ENCODE data around the gene LRMDA. TPM values are rescaled to one million over a fixed set of nuclear protein-coding genes. Genes with fewer than 3 reads are reported as not detected.

Gene LRMDA
- total RNA-seq, 1 donor from 2014 or later = 7.3 TPM

- H3K4me1 ChIP-seq (ENCODE audit: control insufficient read depth in 3 of 3, insufficient read depth in 3 of 3, low read length in 3 of 3) = no peaks in the 10 kb centered on the region
- peaks cover 0 to 7% (median 5%) of the 10 kb centered on the region in 3 donors for H3K9me3 ChIP-seq (ENCODE audit: control insufficient read depth in 3 of 3, low read length in 3 of 3)
- H3K4me3 ChIP-seq (ENCODE audit: low read length in 3 of 3) = no peak overlapping the region
- H3K36me3 ChIP-seq (ENCODE audit: control insufficient read depth in 3 of 3, insufficient read depth in 3 of 3, low read length in 3 of 3) = no peaks in the 10 kb centered on the region
- no peaks in the 10 kb centered on the region for H3K27me3 ChIP-seq (ENCODE audit: control insufficient read depth in 3 of 3, insufficient read depth in 3 of 3, low read length in 3 of 3)
- H3K27ac ChIP-seq (ENCODE audit: low read depth, low read length) = no peak overlapping the region
- no peak overlapping the region for H3K9ac ChIP-seq (ENCODE audit: low read depth in 1 of 3, low read length in 3 of 3)
Observed at GRCh38 chr10:75441682-75442081, 10.3 kb downstream of the LRMDA start.

GRCh38 chr10:75443362-75443761 lies 11.9 kb downstream of the LRMDA start:
- Histone ChIP-seq H3K36me3 (ENCODE audit: control insufficient read depth in 3 of 3, insufficient read depth in 3 of 3, low read length in 3 of 3) (no peaks in the 10 kb centered on the region), H3K9me3 (ENCODE audit: control insufficient read depth in 3 of 3, low read length in 3 of 3) (peaks cover 0 to 7% (median 5%) of the 10 kb centered on the region in 3 donors), H3K27me3 (ENCODE audit: control insufficient read depth in 3 of 3, insufficient read depth in 3 of 3, low read length in 3 of 3) (peaks cover 0 to 6% (median 0%) of the 10 kb centered on the region in 3 donors)

GRCh38 chr10:75444781-75445386 lies 13.5 kb downstream of the LRMDA start:
- Histone ChIP-seq H3K9ac (ENCODE audit: low read depth in 1 of 3, low read length in 3 of 3) (no peak overlapping the region), H3K36me3 (ENCODE audit: control insufficient read depth in 3 of 3, insufficient read depth in 3 of 3, low read length in 3 of 3) (no peaks in the 10 kb centered on the region), H3K27me3 (ENCODE audit: control insufficient read depth in 3 of 3, insufficient read depth in 3 of 3, low read length in 3 of 3) (peaks cover 0 to 6% (median 2%) of the 10 kb centered on the region in 3 donors), H3K27ac (ENCODE audit: low read depth, low read length) (no peak overlapping the region), H3K9me3 (ENCODE audit: control insufficient read depth in 3 of 3, low read length in 3 of 3) (peaks cover 0 to 7% (median 5%) of the 10 kb centered on the region in 3 donors), H3K4me1 (ENCODE audit: control insufficient read depth in 3 of 3, insufficient read depth in 3 of 3, low read length in 3 of 3) (peaks cover 0 to 3% (median 0%) of the 10 kb centered on the region in 3 donors), H3K4me3 (ENCODE audit: low read length in 3 of 3) (no peak overlapping the region)

More at GRCh38 chr10:75443362-75443761, 11.9 kb downstream of the LRMDA start:
- no peaks in the 10 kb centered on the region for H3K4me1 ChIP-seq (ENCODE audit: control insufficient read depth in 3 of 3, insufficient read depth in 3 of 3, low read length in 3 of 3)
- H3K9ac ChIP-seq (ENCODE audit: low read depth in 1 of 3, low read length in 3 of 3) = no peak overlapping the region
- no peak overlapping the region for H3K4me3 ChIP-seq (ENCODE audit: low read length in 3 of 3)
- H3K27ac ChIP-seq (ENCODE audit: low read depth, low read length) = no peak overlapping the region

DNA sequence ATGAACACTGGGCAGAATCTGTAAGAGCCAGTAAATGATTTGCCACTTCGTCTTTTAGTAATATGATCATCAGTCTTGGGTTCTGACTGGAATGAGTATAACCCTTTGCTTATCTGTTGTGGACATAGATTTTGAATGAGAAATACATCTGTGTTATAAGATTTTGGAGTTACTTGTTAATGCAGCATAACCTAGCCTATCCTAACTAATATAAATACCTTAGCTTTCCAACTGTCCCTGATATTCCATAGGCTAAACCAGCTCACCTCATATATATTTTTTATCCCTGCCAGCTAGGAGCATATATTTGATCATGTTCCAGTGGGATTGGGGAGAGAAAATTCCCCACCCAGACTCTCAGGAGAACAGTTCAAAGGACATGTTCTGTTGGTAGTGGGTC lies 15.1 kb downstream of the LRMDA start:
- Histone ChIP-seq H3K9ac (ENCODE audit: low read depth in 1 of 3, low read length in 3 of 3) (no peak overlapping the region), H3K27me3 (ENCODE audit: control insufficient read depth in 3 of 3, insufficient read depth in 3 of 3, low read length in 3 of 3) (peaks cover 0 to 6% (median 2%) of the 10 kb centered on the region in 3 donors), H3K4me3 (ENCODE audit: low read length in 3 of 3) (no peak overlapping the region), H3K36me3 (ENCODE audit: control insufficient read depth in 3 of 3, insufficient read depth in 3 of 3, low read length in 3 of 3) (no peaks in the 10 kb centered on the region), H3K9me3 (ENCODE audit: control insufficient read depth in 3 of 3, low read length in 3 of 3) (peaks cover 0 to 7% (median 5%) of the 10 kb centered on the region in 3 donors), H3K4me1 (ENCODE audit: control insufficient read depth in 3 of 3, insufficient read depth in 3 of 3, low read length in 3 of 3) (peaks cover 0 to 5% (median 0%) of the 10 kb centered on the region in 3 donors), H3K27ac (ENCODE audit: low read depth, low read length) (no peak overlapping the region)

DNA sequence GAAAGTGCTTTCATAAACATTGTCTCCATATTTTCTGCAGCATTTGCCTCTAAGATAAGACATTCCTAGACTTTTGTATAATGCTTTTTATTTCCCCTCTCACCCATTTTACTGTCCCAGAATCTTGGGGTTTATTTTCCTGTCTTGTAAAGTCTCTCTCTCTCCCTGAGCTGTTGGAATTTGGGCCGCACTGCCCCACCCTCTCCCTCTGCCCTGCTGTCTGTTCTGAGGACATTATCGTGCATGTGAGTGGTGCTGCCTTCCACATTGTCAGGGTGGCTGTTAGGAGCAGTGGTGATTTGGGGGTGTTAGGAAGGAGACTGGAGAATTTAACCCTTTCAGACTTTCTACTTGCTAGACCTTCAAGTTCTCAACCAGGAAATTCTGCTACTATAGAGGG lies 16.7 kb downstream of the LRMDA start:
- H3K9ac ChIP-seq (ENCODE audit: low read depth in 1 of 3, low read length in 3 of 3) = no peak overlapping the region
- no peak overlapping the region for H3K27ac ChIP-seq (ENCODE audit: low read depth, low read length)
- H3K4me3 ChIP-seq (ENCODE audit: low read length in 3 of 3) = no peak overlapping the region
- H3K27me3 ChIP-seq (ENCODE audit: control insufficient read depth in 3 of 3, insufficient read depth in 3 of 3, low read length in 3 of 3) = peaks cover 2 to 10% (median 5%) of the 10 kb centered on the region in 3 donors
- peaks cover 0 to 5% (median 0%) of the 10 kb centered on the region in 3 donors for H3K4me1 ChIP-seq (ENCODE audit: control insufficient read depth in 3 of 3, insufficient read depth in 3 of 3, low read length in 3 of 3)
- no peaks in the 10 kb centered on the region for H3K36me3 ChIP-seq (ENCODE audit: control insufficient read depth in 3 of 3, insufficient read depth in 3 of 3, low read length in 3 of 3)
- H3K9me3 ChIP-seq (ENCODE audit: control insufficient read depth in 3 of 3, low read length in 3 of 3) = peaks cover 0 to 7% (median 5%) of the 10 kb centered on the region in 3 donors

GRCh38 chr10:75449382-75450074 lies 18.1 kb downstream of the LRMDA start:
- peaks cover 0 to 5% (median 0%) of the 10 kb centered on the region in 3 donors for H3K4me1 ChIP-seq (ENCODE audit: control insufficient read depth in 3 of 3, insufficient read depth in 3 of 3, low read length in 3 of 3)
- H3K9me3 ChIP-seq (ENCODE audit: control insufficient read depth in 3 of 3, low read length in 3 of 3) = peaks cover 0 to 3% (median 3%) of the 10 kb centered on the region in 3 donors
- H3K4me3 ChIP-seq (ENCODE audit: low read length in 3 of 3) = no peak overlapping the region
- no peak overlapping the region for H3K9ac ChIP-seq (ENCODE audit: low read depth in 1 of 3, low read length in 3 of 3)
- H3K36me3 ChIP-seq (ENCODE audit: control insufficient read depth in 3 of 3, insufficient read depth in 3 of 3, low read length in 3 of 3) = no peaks in the 10 kb centered on the region
- no peak overlapping the region for H3K27ac ChIP-seq (ENCODE audit: low read depth, low read length)
- H3K27me3 ChIP-seq (ENCODE audit: control insufficient read depth in 3 of 3, insufficient read depth in 3 of 3, low read length in 3 of 3) = peaks cover 2 to 21% (median 5%) of the 10 kb centered on the region in 3 donors

DNA sequence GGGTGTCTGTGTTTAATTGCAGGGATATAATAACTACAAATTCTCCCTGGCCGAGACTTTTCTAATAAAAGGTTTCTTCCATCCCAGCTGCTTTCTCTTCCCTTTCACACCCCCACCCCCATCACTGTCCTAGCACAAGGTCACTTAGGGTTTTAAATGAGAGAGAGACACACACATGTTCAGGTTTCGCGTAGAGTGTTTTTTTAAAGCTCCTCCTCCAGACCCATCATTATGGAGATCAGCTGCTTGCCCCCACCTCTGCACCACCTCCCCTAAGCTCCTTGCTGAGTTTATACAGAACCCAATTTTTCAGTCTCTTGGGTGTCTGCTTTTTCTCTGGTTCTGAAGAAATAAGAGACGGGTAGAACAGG lies 18.6 kb downstream of the LRMDA start:
- no peak overlapping the region for H3K9ac ChIP-seq (ENCODE audit: low read depth in 1 of 3, low read length in 3 of 3)
- no peak overlapping the region for H3K27ac ChIP-seq (ENCODE audit: low read depth, low read length)
- H3K36me3 ChIP-seq (ENCODE audit: control insufficient read depth in 3 of 3, insufficient read depth in 3 of 3, low read length in 3 of 3) = no peaks in the 10 kb centered on the region
- H3K9me3 ChIP-seq (ENCODE audit: control insufficient read depth in 3 of 3, low read length in 3 of 3) = peaks cover 0 to 3% (median 3%) of the 10 kb centered on the region in 3 donors
- peaks cover 2 to 25% (median 5%) of the 10 kb centered on the region in 3 donors for H3K27me3 ChIP-seq (ENCODE audit: control insufficient read depth in 3 of 3, insufficient read depth in 3 of 3, low read length in 3 of 3)
- H3K4me1 ChIP-seq (ENCODE audit: control insufficient read depth in 3 of 3, insufficient read depth in 3 of 3, low read length in 3 of 3) = peaks cover 0 to 5% (median 0%) of the 10 kb centered on the region in 3 donors
- no peak overlapping the region for H3K4me3 ChIP-seq (ENCODE audit: low read length in 3 of 3)

GRCh38 chr10:75450644-75451640 lies 19.5 kb downstream of the LRMDA start:
- Histone ChIP-seq H3K9ac (ENCODE audit: low read depth in 1 of 3, low read length in 3 of 3) (no peak overlapping the region), H3K4me3 (ENCODE audit: low read length in 3 of 3) (no peak overlapping the region), H3K27me3 (ENCODE audit: control insufficient read depth in 3 of 3, insufficient read depth in 3 of 3, low read length in 3 of 3) (peaks cover 2 to 25% (median 5%) of the 10 kb centered on the region in 3 donors), H3K9me3 (ENCODE audit: control insufficient read depth in 3 of 3, low read length in 3 of 3) (peaks cover 0 to 3% (median 3%) of the 10 kb centered on the region in 3 donors), H3K4me1 (ENCODE audit: control insufficient read depth in 3 of 3, insufficient read depth in 3 of 3, low read length in 3 of 3) (peaks cover 0 to 5% (median 0%) of the 10 kb centered on the region in 3 donors), H3K27ac (ENCODE audit: low read depth, low read length) (no peak overlapping the region), H3K36me3 (ENCODE audit: control insufficient read depth in 3 of 3, insufficient read depth in 3 of 3, low read length in 3 of 3) (no peaks in the 10 kb centered on the region)

DNA sequence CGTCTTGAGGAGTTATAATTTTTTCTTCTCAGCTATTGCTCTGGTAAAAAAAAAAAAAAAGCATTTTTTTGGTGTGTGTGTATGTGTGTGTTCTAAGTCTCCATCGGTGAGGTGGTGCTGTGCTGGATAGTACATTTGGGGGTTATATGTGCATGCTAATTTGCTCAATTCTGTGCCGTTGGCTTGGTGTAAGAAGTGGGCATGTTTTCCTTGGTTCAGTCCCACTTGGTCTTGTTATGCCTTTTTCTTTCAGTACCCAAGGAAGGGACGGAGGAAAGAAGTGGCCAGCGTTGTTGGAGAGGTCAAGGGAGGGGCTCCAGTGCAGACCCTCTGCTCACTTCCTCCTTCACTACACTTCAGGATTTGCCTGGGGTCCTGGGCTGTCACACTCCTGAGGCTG lies 20.4 kb downstream of the LRMDA start:
- peaks cover 2 to 25% (median 5%) of the 10 kb centered on the region in 3 donors for H3K27me3 ChIP-seq (ENCODE audit: control insufficient read depth in 3 of 3, insufficient read depth in 3 of 3, low read length in 3 of 3)
- no peak overlapping the region for H3K27ac ChIP-seq (ENCODE audit: low read depth, low read length)
- peaks cover 0 to 5% (median 0%) of the 10 kb centered on the region in 3 donors for H3K4me1 ChIP-seq (ENCODE audit: control insufficient read depth in 3 of 3, insufficient read depth in 3 of 3, low read length in 3 of 3)
- no peaks in the 10 kb centered on the region for H3K9me3 ChIP-seq (ENCODE audit: control insufficient read depth in 3 of 3, low read length in 3 of 3)
- H3K36me3 ChIP-seq (ENCODE audit: control insufficient read depth in 3 of 3, insufficient read depth in 3 of 3, low read length in 3 of 3) = no peaks in the 10 kb centered on the region
- H3K4me3 ChIP-seq (ENCODE audit: low read length in 3 of 3) = no peak overlapping the region
- H3K9ac ChIP-seq (ENCODE audit: low read depth in 1 of 3, low read length in 3 of 3) = no peak overlapping the region
